Thoracic aorta (tissue), 2 donors: ENCODE data around the gene XYLT1. TPM values are rescaled to one million over a fixed set of nuclear protein-coding genes. Genes with fewer than 3 reads are reported as not detected.

Experiments used
- ATAC-seq: fragments of 150-250 bp; one replicate; pipeline ENCODE4 v1.8.0; 2017; ENCODE audit warnings: low read depth; ENCODE audit not compliant: insufficient number of reproducible peaks, low FRiP score
- DNase-seq: peaks from one replicate; pipeline ENCODE4 v3.0.0-alpha.2; 2020; ENCODE audit warnings: low spot score
- H3K27ac ChIP-seq, 2 donors: fragments of 200-600 bp; sonication (generic); 1 replicate in 1 of 2; 2 replicates in 1 of 2; pipeline ENCODE4 v1.5.1; 2016; ENCODE audit warnings: mild to moderate bottlenecking in 2 of 2, moderate library complexity in 2 of 2
- H3K27me3 ChIP-seq: fragments of 200-600 bp; sonication (generic); replicated peaks from 2 replicates; pipeline ENCODE4 v1.6.0; 2016; ENCODE audit warnings: mild to moderate bottlenecking; ENCODE audit not compliant: insufficient read depth
- H3K36me3 ChIP-seq: fragments of 200-600 bp; sonication (generic); one replicate; pipeline ENCODE4 v1.5.1; 2016
- H3K4me1 ChIP-seq, 2 donors: fragments of 200-600 bp; sonication (generic); 1 replicate in 1 of 2; 2 replicates in 1 of 2; pipeline versions ENCODE4 v1.5.1 to v1.6.0; 2016; ENCODE audit warnings: low read depth in 2 of 2, mild to moderate bottlenecking in 1 of 2; ENCODE audit not compliant: control insufficient read depth in 1 of 2
- H3K4me3 ChIP-seq: fragments of 200-600 bp; sonication (generic); 2 replicates; pipeline ENCODE4 v1.5.1; 2016; ENCODE audit warnings: mild to moderate bottlenecking
- H3K9me3 ChIP-seq: fragments of 200-600 bp; sonication (generic); 2 replicates; pipeline ENCODE4 v1.5.1; 2016
- CTCF ChIP-seq: fragments of 200-600 bp; sonication (generic); IDR thresholded peaks from one replicate; pipeline ENCODE4 v1.5.1; 2019; ENCODE audit warnings: antibody characterized with exemption
- total RNA-seq, 2 donors: library from RNA; depleted of rRNA; stranded (reverse); fragments of >200 nt; gene quantifications; one replicate each; pipeline versions ENCODE4 v1.1.0 to v1.2.3, GENCODE V29; 2016

XYLT1 gene
- total RNA-seq, 2 donors from 2014 or later: 13.1 to 22.5 TPM

- ATAC-seq (no peak), DNase-seq (no peak)
- Histone ChIP-seq H3K4me1 (peaks cover 12 to 39% of the 10 kb centered on the region in 2 donors), H3K27ac (no peak overlapping the region), H3K27me3 (no peaks in the 10 kb centered on the region), H3K4me3 (peak overlapping the region; percentile 46), H3K9me3 (no peaks in the 10 kb centered on the region), H3K36me3 (no peaks in the 10 kb centered on the region)
- TF ChIP-seq CTCF: no peak
Observed at GRCh38 chr16:17364319-17365210, 106.2 kb downstream of the XYLT1 start.

- no peak overlapping the region for H3K27ac ChIP-seq
- no peak for ATAC-seq
- no peaks in the 10 kb centered on the region for H3K27me3 ChIP-seq
- DNase-seq: no peak
- H3K36me3 ChIP-seq: no peaks in the 10 kb centered on the region
- H3K9me3 ChIP-seq: no peaks in the 10 kb centered on the region
- H3K4me3 ChIP-seq: no peak overlapping the region
- no peak for TF ChIP-seq CTCF
- peaks cover 17 to 48% of the 10 kb centered on the region in 2 donors for H3K4me1 ChIP-seq
Observed at GRCh38 chr16:17362946-17363345, 107.8 kb downstream of the XYLT1 start.

GRCh38 chr16:17362183-17362582, 108.6 kb downstream of the XYLT1 start:
- no peaks in the 10 kb centered on the region for H3K27me3 ChIP-seq
- DNase-seq (no peak), ATAC-seq (no peak)
- no peak for TF ChIP-seq CTCF
- peaks cover 17 to 48% of the 10 kb centered on the region in 2 donors for H3K4me1 ChIP-seq
- H3K36me3 ChIP-seq: no peaks in the 10 kb centered on the region
- H3K9me3 ChIP-seq: no peaks in the 10 kb centered on the region
- H3K27ac ChIP-seq: no peak overlapping the region
- no peak overlapping the region for H3K4me3 ChIP-seq

- peaks cover 17 to 43% of the 10 kb centered on the region in 2 donors for H3K4me1 ChIP-seq
- no peaks in the 10 kb centered on the region for H3K36me3 ChIP-seq
- H3K27me3 ChIP-seq: no peaks in the 10 kb centered on the region
- no peak for TF ChIP-seq CTCF
- no peak overlapping the region for H3K4me3 ChIP-seq
- H3K9me3 ChIP-seq: no peaks in the 10 kb centered on the region
- H3K27ac ChIP-seq: no peak overlapping the region
- ATAC-seq (no peak), DNase-seq (no peak)
Observed at GRCh38 chr16:17360693-17361122, 110.1 kb downstream of the XYLT1 start.

GRCh38 chr16:17359788-17360390, 110.9 kb downstream of the XYLT1 start:
- ATAC-seq (no peak), DNase-seq (no peak)
- H3K4me1 ChIP-seq: peaks cover 17 to 37% of the 10 kb centered on the region in 2 donors
- H3K4me3 ChIP-seq: no peak overlapping the region
- H3K27ac ChIP-seq: no peak overlapping the region
- no peak for TF ChIP-seq CTCF
- no peaks in the 10 kb centered on the region for H3K9me3 ChIP-seq
- no peaks in the 10 kb centered on the region for H3K27me3 ChIP-seq
- no peaks in the 10 kb centered on the region for H3K36me3 ChIP-seq
